GM18520 (cell line): Measurements from ENCODE around the gene NAPEPLD.
"Not testable (repeated sequence)": the region's sequence is repeated elsewhere in the genome, so short reads cannot be mapped to it uniquely, and the experiment has no call there.

Source experiments
- ATAC-seq: cut with Tn5 transposase; IDR thresholded peaks from one replicate; pipeline ENCODE4 v1.9.1; 2021; ENCODE audit not compliant: unreplicated experiment

NAPEPLD gene

GRCh38 chr7:103068414-103069403 is 80.2 kb downstream of the NAPEPLD start:
- no peak for ATAC-seq

- no peak for ATAC-seq
These were observed 83.2 kb downstream of the NAPEPLD start for GRCh38 chr7:103065667-103066066.

GRCh38 chr7:103063895-103064294 is 85.0 kb downstream of the NAPEPLD start:
- no peak for ATAC-seq

GRCh38 chr7:103059471-103059870 is 89.4 kb downstream of the NAPEPLD start:
- ATAC-seq: no peak

GRCh38 chr7:103058122-103058521 is 90.8 kb downstream of the NAPEPLD start:
- ATAC-seq: no peak

- ATAC-seq: not testable (repeated sequence)
These were observed 92.9 kb downstream of the NAPEPLD start for GRCh38 chr7:103056006-103056405.

GRCh38 chr7:103051519-103051918 is 97.4 kb downstream of the NAPEPLD start:
- no peak for ATAC-seq
